ENCODE results near the gene TMEM238.

DNA sequence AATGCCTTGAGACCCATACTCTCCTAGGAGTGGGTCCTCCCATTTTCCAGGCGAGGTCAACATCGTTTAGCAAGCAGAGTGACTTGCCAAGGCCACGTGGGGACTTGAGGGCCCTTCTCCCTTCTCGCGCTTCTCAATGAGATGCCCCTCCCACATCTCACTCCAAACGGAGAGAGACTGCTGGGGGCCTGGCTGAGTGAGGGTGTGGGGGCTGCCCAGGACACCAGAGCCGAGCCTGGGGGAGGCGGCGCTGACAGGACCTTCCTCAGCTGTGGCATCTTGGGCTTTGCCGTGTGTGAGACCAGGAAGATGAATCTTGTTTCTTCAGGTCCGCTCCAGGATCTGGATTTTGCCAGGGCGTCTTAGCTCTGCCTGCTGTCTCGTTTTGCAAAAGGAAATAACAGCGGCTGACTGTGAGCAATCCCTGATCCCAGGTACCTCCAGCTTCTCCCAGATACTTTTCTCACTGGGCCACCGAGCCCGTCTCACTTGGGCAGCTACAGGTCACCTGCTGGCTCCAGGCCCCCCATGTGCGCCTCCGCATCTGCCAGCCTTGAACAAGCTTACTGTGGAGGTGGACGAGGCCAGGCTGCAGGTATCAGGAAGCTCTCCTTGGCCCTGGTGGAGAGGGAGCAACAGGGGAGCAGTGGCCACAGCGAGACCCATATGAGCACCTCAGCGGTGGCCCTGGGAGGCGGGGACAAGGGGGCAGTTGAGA lies 35.6 kb downstream of the TMEM238 start:
- TF ChIP-seq, protein P1, sequence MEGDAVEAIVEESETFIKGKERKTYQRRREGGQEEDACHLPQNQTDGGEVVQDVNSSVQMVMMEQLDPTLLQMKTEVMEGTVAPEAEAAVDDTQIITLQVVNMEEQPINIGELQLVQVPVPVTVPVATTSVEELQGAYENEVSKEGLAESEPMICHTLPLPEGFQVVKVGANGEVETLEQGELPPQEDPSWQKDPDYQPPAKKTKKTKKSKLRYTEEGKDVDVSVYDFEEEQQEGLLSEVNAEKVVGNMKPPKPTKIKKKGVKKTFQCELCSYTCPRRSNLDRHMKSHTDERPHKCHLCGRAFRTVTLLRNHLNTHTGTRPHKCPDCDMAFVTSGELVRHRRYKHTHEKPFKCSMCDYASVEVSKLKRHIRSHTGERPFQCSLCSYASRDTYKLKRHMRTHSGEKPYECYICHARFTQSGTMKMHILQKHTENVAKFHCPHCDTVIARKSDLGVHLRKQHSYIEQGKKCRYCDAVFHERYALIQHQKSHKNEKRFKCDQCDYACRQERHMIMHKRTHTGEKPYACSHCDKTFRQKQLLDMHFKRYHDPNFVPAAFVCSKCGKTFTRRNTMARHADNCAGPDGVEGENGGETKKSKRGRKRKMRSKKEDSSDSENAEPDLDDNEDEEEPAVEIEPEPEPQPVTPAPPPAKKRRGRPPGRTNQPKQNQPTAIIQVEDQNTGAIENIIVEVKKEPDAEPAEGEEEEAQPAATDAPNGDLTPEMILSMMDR (IDR thresholded peaks at IDR 0.05) = no peak
- TF ChIP-seq EP300 (IDR thresholded peaks at IDR 0.05) = no peak
- TF ChIP-seq POLR2AphosphoS5 (IDR thresholded peaks at IDR 0.05) = no peak
- TF ChIP-seq POLR2A (IDR thresholded peaks at IDR 0.05) = no peak
